CD4-positive, alpha-beta memory T cell (primary cell): ENCODE data around the gene BCAN. TPM values are rescaled to one million over a fixed set of nuclear protein-coding genes. Genes with fewer than 3 reads are reported as not detected.
A peak's percentile ranks its signal among the peaks of the same experiment; 100 is the strongest.

Experiments
- CTCF ChIA-PET: fragments of 350-600 bp; sonication (Branson Sonifier 250); formaldehyde crosslinking; loops from one replicate; lab custom pipeline; 2021; ENCODE audit warnings: inconsistent platforms; ENCODE audit not compliant: partially characterized antibody; lab: Charles Lee
- POLR2A ChIA-PET: fragments of 350-600 bp; sonication (Branson Sonifier 250); formaldehyde crosslinking; loops from one replicate; lab custom pipeline; 2021; ENCODE audit not compliant: partially characterized antibody; lab: Charles Lee
- DNase-seq, 5 donors: peaks; one replicate each; pipeline versions ENCODE4 v3.0.0 to v3.0.0-alpha.2; 2020 to 2022; ENCODE audit warnings: mixed read lengths in 1 of 5
- H3K27ac ChIP-seq: one replicate; pipeline ENCODE4 v1.7.0; 2013; ENCODE audit warnings: low read depth, low read length
- H3K27me3 ChIP-seq: 2 replicates; pipeline ENCODE4 v1.7.0; 2013; ENCODE audit warnings: mild to moderate bottlenecking, low read length, moderate library complexity; ENCODE audit not compliant: insufficient read depth
- H3K36me3 ChIP-seq: 2 replicates; pipeline ENCODE4 v1.7.0; 2013; ENCODE audit warnings: mild to moderate bottlenecking, low read length, moderate library complexity; ENCODE audit not compliant: insufficient read depth
- H3K4me1 ChIP-seq: 2 replicates; pipeline ENCODE4 v1.7.0; 2013; ENCODE audit warnings: mild to moderate bottlenecking, low read length, moderate library complexity; ENCODE audit not compliant: insufficient read depth
- H3K4me3 ChIP-seq, 2 donors: one replicate each; pipeline ENCODE4 v1.7.0; 2013; ENCODE audit warnings: low read length in 2 of 2, mild to moderate bottlenecking in 1 of 2
- H3K9me3 ChIP-seq, 2 donors: one replicate each; pipeline ENCODE4 v1.7.0; 2013; ENCODE audit warnings: low read length in 2 of 2, control low read depth in 1 of 2; ENCODE audit not compliant: control insufficient read depth in 1 of 2
- H3K27ac Mint-ChIP-seq, 7 donors: one replicate each; pipeline ENCODE4 v1.8.0; 2020 to 2021; ENCODE audit warnings: mixed read lengths in 7 of 7, mild to moderate bottlenecking in 6 of 7, inconsistent platforms in 3 of 7, moderate library complexity in 3 of 7
- H3K27me3 Mint-ChIP-seq, 2 donors: one replicate each; pipeline ENCODE4 v1.8.0; 2020 to 2021; ENCODE audit warnings: mixed read lengths in 2 of 2
- H3K36me3 Mint-ChIP-seq, 2 donors: one replicate each; pipeline ENCODE4 v1.8.0; 2020 to 2021; ENCODE audit warnings: mixed read lengths in 2 of 2, inconsistent platforms in 1 of 2, mild to moderate bottlenecking in 1 of 2
- H3K4me1 Mint-ChIP-seq, 4 donors: one replicate each; pipeline ENCODE4 v1.8.0; 2020 to 2021; ENCODE audit warnings: mixed read lengths in 4 of 4, mild to moderate bottlenecking in 1 of 4
- H3K4me3 Mint-ChIP-seq, 8 donors: one replicate each; pipeline ENCODE4 v1.8.0; 2020 to 2021; ENCODE audit warnings: mixed read lengths in 8 of 8, mild to moderate bottlenecking in 7 of 8, moderate library complexity in 6 of 8, inconsistent platforms in 3 of 8
- H3K9me3 Mint-ChIP-seq, 8 donors: one replicate each; pipeline ENCODE4 v1.8.0; 2020 to 2021; ENCODE audit warnings: mixed read lengths in 8 of 8, mild to moderate bottlenecking in 5 of 8, inconsistent platforms in 3 of 8, moderate library complexity in 1 of 8
- intact Hi-C: fragments of 100-400 bp; cut with micrococcal nuclease; formaldehyde crosslinking; loops from one replicate; pipeline ENCODE4 v1.15.1; 2023
- polyA plus RNA-seq, 2 donors: library from polyadenylated mRNA; unstranded; fragments of 300-500 nt; fragmentation: Illumina TruSeq; gene quantifications; one replicate each; pipeline ENCODE4 v1.2.3, GENCODE V29; 2021
- total RNA-seq, 2 experiments: library from RNA; stranded (reverse); gene quantifications; one replicate each; pipeline ENCODE4 v1.2.3, GENCODE V29; 2021

Gene BCAN
- total and polyA plus RNA-seq, 4 experiments from 2014 or later = not detected

DNA sequence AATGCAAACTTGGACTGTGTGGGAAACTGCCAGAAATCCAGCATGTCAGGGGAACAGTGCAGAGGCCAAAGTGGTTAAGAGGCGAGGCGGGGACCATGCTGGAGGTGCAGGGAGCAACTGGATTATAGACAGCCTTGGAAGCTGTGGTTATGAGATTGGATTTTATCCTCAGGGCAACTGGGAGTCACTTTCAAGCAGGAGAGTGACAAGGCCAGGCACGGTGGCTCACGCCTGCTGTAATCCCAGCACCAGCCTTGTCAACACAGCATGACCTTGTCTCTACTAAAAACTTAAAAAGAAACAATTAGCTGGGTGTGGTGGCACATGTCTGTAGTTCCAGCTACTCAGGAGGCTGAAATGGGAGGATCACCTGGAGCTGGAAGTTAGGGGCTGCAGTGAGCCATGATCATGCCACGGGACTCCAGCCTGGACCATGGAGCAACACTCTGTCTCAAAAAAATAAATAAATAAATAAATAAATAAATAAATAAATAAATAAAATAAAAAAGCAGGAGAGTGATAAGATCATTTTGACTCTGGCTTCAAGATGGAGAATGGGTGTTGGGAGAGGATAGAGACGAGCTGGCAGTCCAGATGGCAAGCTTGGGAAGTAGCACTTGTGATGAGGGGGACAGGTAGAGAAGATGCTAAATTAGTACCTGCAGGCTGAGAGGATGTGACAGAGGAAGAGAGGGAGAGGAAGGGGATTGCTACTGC lies 19.2 kb upstream of the BCAN start:
- Mint-ChIP-seq H3K4me1 (peaks cover 6 to 16% (median 9%) of the 10 kb centered on the region in 4 donors), H3K27ac (peak overlapping the region in 1 of 7 donors; percentile 73), H3K36me3 (no peaks in the 10 kb centered on the region), H3K9me3 (peaks cover 0 to 2% (median 0%) of the 10 kb centered on the region in 8 donors), H3K27me3 (peaks cover 37 to 52% of the 10 kb centered on the region in 2 donors), H3K4me3 (peak overlapping the region in 5 of 8 donors; percentile 4 to 66 (median 13))
- no peaks in the 10 kb centered on the region for H3K9me3 ChIP-seq
- peaks cover 20% of the 10 kb centered on the region for H3K4me1 ChIP-seq
- CTCF ChIA-PET = interaction anchor here (0.8 to 9.0 kb wide), 4 partner anchors 14 to 177 kb away, joined by 3 to 153 read pairs (median 32); partner anchors contain the start of gene NES
- no peak overlapping the region for H3K4me3 ChIP-seq
- POLR2A ChIA-PET = no interaction called here
- intact Hi-C loops = loop anchor here (10.0 kb wide), 1 partner anchor 82 kb away; the partner anchor contains the start of gene CRABP2
- no peaks in the 10 kb centered on the region for H3K36me3 ChIP-seq
- peaks cover 37% of the 10 kb centered on the region for H3K27me3 ChIP-seq
- no peak overlapping the region for H3K27ac ChIP-seq
- no peak for DNase-seq

DNA sequence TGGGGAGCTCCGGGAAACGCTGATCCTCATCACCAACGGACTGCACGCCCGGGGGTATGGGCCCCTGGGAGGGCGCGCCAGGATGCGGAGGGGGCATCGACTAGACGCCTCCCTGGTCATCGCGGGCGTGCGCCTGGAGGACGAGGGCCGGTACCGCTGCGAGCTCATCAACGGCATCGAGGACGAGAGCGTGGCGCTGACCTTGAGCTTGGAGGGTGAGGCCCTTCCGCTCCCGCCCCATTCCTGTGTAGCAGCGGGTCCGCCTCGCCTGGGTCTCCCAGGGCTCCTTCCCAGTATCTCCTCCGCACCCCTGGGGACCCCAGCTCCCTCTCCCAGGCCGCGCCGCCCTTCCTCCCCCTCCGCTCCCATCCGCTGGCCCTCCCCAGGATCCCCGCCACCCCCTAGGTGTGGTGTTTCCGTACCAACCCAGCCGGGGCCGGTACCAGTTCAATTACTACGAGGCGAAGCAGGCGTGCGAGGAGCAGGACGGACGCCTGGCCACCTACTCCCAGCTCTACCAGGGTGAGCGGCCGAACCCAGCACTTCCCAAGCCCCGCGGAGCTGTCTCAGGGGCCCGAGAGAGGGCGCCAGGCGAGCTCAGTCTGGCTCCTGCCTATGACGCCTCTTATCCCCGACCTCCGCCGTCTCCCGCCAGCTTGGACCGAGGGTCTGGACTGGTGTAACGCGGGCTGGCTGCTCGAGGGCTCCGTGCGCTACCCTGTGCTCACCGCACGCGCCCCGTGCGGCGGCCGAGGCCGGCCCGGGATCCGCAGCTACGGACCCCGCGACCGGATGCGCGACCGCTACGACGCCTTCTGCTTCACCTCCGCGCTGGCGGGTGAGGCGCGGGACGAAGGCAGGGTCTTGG lies 17.7 kb upstream of the BCAN start:
- Histone ChIP-seq H3K9me3 (no peaks in the 10 kb centered on the region), H3K36me3 (no peaks in the 10 kb centered on the region), H3K27ac (no peak overlapping the region), H3K4me1 (peaks cover 20% of the 10 kb centered on the region), H3K4me3 (peak overlapping the region in 1 of 2 donors; percentile 34), H3K27me3 (peaks cover 37% of the 10 kb centered on the region)
- H3K27ac Mint-ChIP-seq = no peak overlapping the region
- peak overlapping the region in 7 of 8 donors; percentile 21 to 73 (median 55) for H3K4me3 Mint-ChIP-seq
- peaks cover 0 to 2% (median 0%) of the 10 kb centered on the region in 8 donors for H3K9me3 Mint-ChIP-seq
- peaks cover 36 to 50% of the 10 kb centered on the region in 2 donors for H3K27me3 Mint-ChIP-seq
- H3K4me1 Mint-ChIP-seq = peaks cover 6 to 16% (median 9%) of the 10 kb centered on the region in 4 donors
- H3K36me3 Mint-ChIP-seq = no peaks in the 10 kb centered on the region
- ChIA-PET POLR2A (interaction anchor here (0.6 to 1.6 kb wide), 9 partner anchors 16 to 1348 kb away, joined by 3 to 8 read pairs (median 3); partner anchors contain the start of genes ISG20L2, MEF2D, METTL25B and NAXE), CTCF (interaction anchor here (0.5 to 9.0 kb wide), 23 partner anchors 10 to 244 kb away, joined by 3 to 153 read pairs (median 4); partner anchors contain the start of gene NES)
- DNase-seq = peak in 2 of 5 donors; percentile 22 to 41
- intact Hi-C loops = loop anchor here (10.0 kb wide), 1 partner anchor 81 kb away; the partner anchor contains the start of gene CRABP2

DNA sequence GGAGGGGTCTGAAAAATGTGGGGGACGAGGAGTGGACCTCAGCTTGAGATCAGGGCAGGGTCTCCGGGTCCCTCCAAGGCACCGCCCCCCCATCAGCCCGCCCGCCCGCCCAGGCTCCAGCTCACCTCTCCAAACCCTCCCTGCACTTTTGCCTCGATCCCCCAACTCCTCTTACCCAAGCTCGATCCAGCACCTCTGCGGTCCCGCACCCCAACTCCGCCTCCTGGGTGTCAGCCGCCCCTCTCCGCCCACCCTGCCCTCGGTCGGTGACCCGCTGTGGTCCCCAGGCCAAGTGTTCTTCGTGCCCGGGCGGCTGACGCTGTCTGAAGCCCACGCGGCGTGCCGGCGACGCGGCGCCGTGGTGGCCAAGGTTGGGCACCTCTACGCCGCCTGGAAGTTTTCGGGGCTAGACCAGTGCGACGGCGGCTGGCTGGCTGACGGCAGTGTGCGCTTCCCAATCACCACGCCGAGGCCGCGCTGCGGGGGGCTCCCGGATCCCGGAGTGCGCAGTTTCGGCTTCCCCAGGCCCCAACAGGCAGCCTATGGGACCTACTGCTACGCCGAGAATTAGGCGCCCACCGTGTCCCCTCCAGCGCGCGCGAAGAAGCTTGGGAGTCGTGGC lies 17.0 kb upstream of the BCAN start:
- Mint-ChIP-seq H3K27ac (no peak overlapping the region), H3K36me3 (no peaks in the 10 kb centered on the region), H3K4me1 (peaks cover 6 to 16% (median 9%) of the 10 kb centered on the region in 4 donors), H3K9me3 (peaks cover 0 to 2% (median 0%) of the 10 kb centered on the region in 8 donors), H3K4me3 (peak overlapping the region; percentile 8 to 73 (median 37)), H3K27me3 (peaks cover 34 to 43% of the 10 kb centered on the region in 2 donors)
- H3K9me3 ChIP-seq = no peaks in the 10 kb centered on the region
- CTCF ChIA-PET = interaction anchor here (0.7 to 9.0 kb wide), 22 partner anchors 10 to 239 kb away, joined by 3 to 153 read pairs (median 4); partner anchors contain the start of gene NES
- H3K4me1 ChIP-seq = peaks cover 20% of the 10 kb centered on the region
- no peaks in the 10 kb centered on the region for H3K36me3 ChIP-seq
- no peak for DNase-seq
- POLR2A ChIA-PET = interaction anchor here (0.6 to 1.6 kb wide), 6 partner anchors 17 to 142 kb away, joined by 3 to 8 read pairs (median 4); partner anchors contain the start of genes ISG20L2, MEF2D, METTL25B and NAXE
- H3K4me3 ChIP-seq = peak overlapping the region in 1 of 2 donors; percentile 47
- H3K27ac ChIP-seq = no peak overlapping the region
- intact Hi-C loops = loop anchor here (5.0 to 10.0 kb wide), 2 partner anchors 80 to 102 kb away; partner anchors contain the start of genes CRABP2, ISG20L2 and METTL25B
- H3K27me3 ChIP-seq = peaks cover 30% of the 10 kb centered on the region

DNA sequence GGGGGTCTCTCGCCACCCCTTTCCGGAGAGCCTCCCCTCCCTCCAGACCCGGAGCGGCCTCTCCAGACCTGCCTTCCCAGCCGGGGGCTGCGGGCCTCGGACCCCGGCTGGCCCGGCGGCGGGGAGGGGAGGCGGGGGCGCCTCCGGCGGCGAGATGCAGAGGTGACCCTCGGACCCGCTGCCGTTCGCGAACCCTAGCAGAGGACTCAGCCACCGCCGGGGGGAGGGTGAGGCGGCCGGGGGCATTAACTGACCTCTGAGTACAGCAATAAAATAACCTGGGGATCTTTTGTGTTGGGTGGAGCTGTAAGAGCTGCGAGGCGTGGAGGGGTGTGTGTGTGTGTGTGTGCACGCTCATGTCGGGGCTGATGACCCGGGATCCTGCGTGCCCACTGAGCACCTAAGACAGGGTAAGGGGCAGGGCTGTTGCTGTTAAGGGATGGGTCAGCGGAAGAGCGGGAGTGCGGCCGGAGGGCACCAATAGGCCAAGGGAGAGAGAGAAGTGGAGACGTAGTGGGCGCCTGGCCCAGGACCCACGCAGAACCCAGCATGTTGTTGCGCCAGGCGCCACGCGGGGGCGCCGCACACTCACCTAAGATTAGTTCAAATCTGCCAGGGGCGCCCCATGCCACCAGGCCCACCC lies 16.4 kb upstream of the BCAN start:
- H3K9me3 ChIP-seq = no peaks in the 10 kb centered on the region
- H3K36me3 ChIP-seq = no peaks in the 10 kb centered on the region
- peak in 4 of 5 donors; percentile 58 to 68 (median 62) for DNase-seq
- H3K4me1 ChIP-seq = peaks cover 20% of the 10 kb centered on the region
- H3K4me3 ChIP-seq = peak overlapping the region in 1 of 2 donors; percentile 47
- ChIA-PET POLR2A (interaction anchor here (1.1 kb wide), 1 partner anchor 81 kb away, joined by 3 read pairs; no protein-coding TSS in a partner anchor), CTCF (interaction anchor here (1.5 to 9.0 kb wide), 9 partner anchors 13 to 180 kb away, joined by 6 to 153 read pairs (median 12); partner anchors contain the start of gene NES)
- intact Hi-C loops = loop anchor here (1.0 to 10.0 kb wide), 4 partner anchors 32 to 102 kb away; partner anchors contain the start of genes CRABP2, ISG20L2 and METTL25B
- peaks cover 26% of the 10 kb centered on the region for H3K27me3 ChIP-seq
- H3K27ac ChIP-seq = no peak overlapping the region
- Mint-ChIP-seq H3K27me3 (peaks cover 31 to 38% of the 10 kb centered on the region in 2 donors), H3K4me1 (peaks cover 6 to 16% (median 9%) of the 10 kb centered on the region in 4 donors), H3K36me3 (no peaks in the 10 kb centered on the region), H3K27ac (peak overlapping the region in 2 of 7 donors; percentile 49 to 93), H3K9me3 (peaks cover 0 to 2% (median 0%) of the 10 kb centered on the region in 8 donors), H3K4me3 (peak overlapping the region; percentile 69 to 88 (median 80))

DNA sequence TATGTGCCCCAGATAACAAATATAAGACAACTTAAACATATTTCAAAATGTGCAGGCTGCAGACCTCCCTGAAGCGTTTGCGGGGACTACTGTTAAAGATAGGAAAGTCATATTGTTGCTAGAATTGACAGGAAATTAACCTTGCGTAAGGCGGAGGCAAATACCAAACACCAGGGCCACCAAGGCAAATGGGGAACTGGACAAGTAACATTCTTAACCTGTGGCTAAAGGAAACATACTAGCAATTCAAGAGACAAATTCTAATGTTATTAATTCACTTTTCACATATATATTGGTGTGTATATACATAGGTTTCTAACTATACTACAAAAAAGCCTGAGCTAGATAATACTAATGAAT lies 15.9 kb upstream of the BCAN start:
- intact Hi-C loops = loop anchor here (1.0 to 10.0 kb wide), 4 partner anchors 31 to 101 kb away; partner anchors contain the start of genes CRABP2, ISG20L2 and METTL25B
- ChIA-PET POLR2A (interaction anchor here (1.1 kb wide), 1 partner anchor 80 kb away, joined by 3 read pairs; no protein-coding TSS in a partner anchor), CTCF (interaction anchor here (0.6 to 9.0 kb wide), 13 partner anchors 10 to 180 kb away, joined by 3 to 153 read pairs (median 11); partner anchors contain the start of genes BCAN and NES)
- peak overlapping the region in 5 of 8 donors; percentile 69 to 88 (median 84) for H3K4me3 Mint-ChIP-seq
- peaks cover 23% of the 10 kb centered on the region for H3K27me3 ChIP-seq
- no peak for DNase-seq
- H3K36me3 Mint-ChIP-seq = no peaks in the 10 kb centered on the region
- peak overlapping the region in 1 of 7 donors; percentile 49 for H3K27ac Mint-ChIP-seq
- peaks cover 20% of the 10 kb centered on the region for H3K4me1 ChIP-seq
- no peak overlapping the region for H3K27ac ChIP-seq
- H3K9me3 ChIP-seq = no peaks in the 10 kb centered on the region
- peaks cover 32 to 39% of the 10 kb centered on the region in 2 donors for H3K27me3 Mint-ChIP-seq
- no peaks in the 10 kb centered on the region for H3K36me3 ChIP-seq
- H3K4me1 Mint-ChIP-seq = peaks cover 6 to 16% (median 10%) of the 10 kb centered on the region in 4 donors
- no peak overlapping the region for H3K4me3 ChIP-seq
- H3K9me3 Mint-ChIP-seq = peaks cover 0 to 2% (median 0%) of the 10 kb centered on the region in 8 donors
